GM12892 (cell line): Measurements from ENCODE around the gene TKFC.

ENCODE experiments used
- POLR2A ChIP-seq: IDR thresholded peaks from 2 replicates; pipeline ENCODE4 v1.6.1; 2011; ENCODE audit warnings: low read depth, low read length, control low read depth
- POLR2AphosphoS5 ChIP-seq: IDR thresholded peaks from 2 replicates; pipeline ENCODE4 v1.6.1; 2011; ENCODE audit warnings: low read depth, low read length, control low read depth
- TAF1 ChIP-seq: IDR thresholded peaks from 2 replicates; pipeline ENCODE4 v1.6.1; 2011; ENCODE audit warnings: low read depth, mild to moderate bottlenecking, control low read depth, low read length, borderline replicate concordance

GRCh38 chr11:61327669-61328071 is 5.4 kb upstream of the TKFC start:
- TF ChIP-seq POLR2AphosphoS5 (no peak), POLR2A (no peak), TAF1 (no peak)
